WTC11 (cell line): ENCODE measurements around the gene FRYL. TPM values are rescaled to one million over a fixed set of nuclear protein-coding genes. Genes with fewer than 3 reads are reported as not detected.

ENCODE experiments used
- ATAC-seq: fragments of 200-7000 bp; cut with Tn5 transposase; 2 replicates; pipeline ENCODE4 v1.10.0; 2021; ENCODE audit warnings: mild to moderate bottlenecking, moderate library complexity
- CTCF ChIA-PET: fragments of 300-600 bp; sonication (Branson Sonifier 250); formaldehyde crosslinking; loops from one replicate; lab custom pipeline; 2021; ENCODE audit warnings: antibody characterized with exemption; lab: Charles Lee
- POLR2A ChIA-PET: fragments of 350-600 bp; sonication (Branson Sonifier 250); formaldehyde crosslinking; loops from one replicate; lab custom pipeline; 2021; ENCODE audit warnings: antibody characterized with exemption; lab: Charles Lee
- DNase-seq: peaks from one replicate; pipeline ENCODE4 v3.0.0; 2021; ENCODE audit warnings: low spot score
- H3K27ac Mint-ChIP-seq: 2 replicates; pipeline ENCODE4 v1.8.0; 2021; ENCODE audit warnings: mixed read lengths
- H3K27me3 Mint-ChIP-seq: 2 replicates; pipeline ENCODE4 v1.8.0; 2021; ENCODE audit warnings: low read depth, mild to moderate bottlenecking, moderate library complexity, mixed read lengths
- H3K36me3 Mint-ChIP-seq: 2 replicates; pipeline ENCODE4 v1.8.0; 2021; ENCODE audit warnings: mixed read lengths
- H3K4me1 Mint-ChIP-seq: 2 replicates; pipeline ENCODE4 v1.8.0; 2022; ENCODE audit warnings: mixed read lengths
- H3K4me3 Mint-ChIP-seq: 2 replicates; pipeline ENCODE4 v1.8.0; 2021; ENCODE audit warnings: mild to moderate bottlenecking, moderate library complexity, mixed read lengths
- H3K9me3 Mint-ChIP-seq: 2 replicates; pipeline ENCODE4 v1.8.0; 2021; ENCODE audit warnings: mixed read lengths
- ATF1 ChIP-seq: sonication (generic); formaldehyde crosslinking; IDR thresholded peaks from 2 replicates; pipeline ENCODE4 v1.8.1; 2023; ENCODE audit warnings: mild to moderate bottlenecking, moderate library complexity, missing genetic modification reagents
- CBFB ChIP-seq: sonication (generic); formaldehyde crosslinking; IDR thresholded peaks from 2 replicates; pipeline ENCODE4 v1.8.1; 2022; ENCODE audit warnings: mild to moderate bottlenecking, low read depth, missing genetic modification reagents
- FOXP1 ChIP-seq: sonication (generic); formaldehyde crosslinking; IDR thresholded peaks from 2 replicates; pipeline ENCODE4 v1.8.0; 2022; ENCODE audit warnings: missing genetic modification reagents, mild to moderate bottlenecking, moderate library complexity, borderline replicate concordance
- JUN ChIP-seq: sonication (generic); formaldehyde crosslinking; IDR thresholded peaks from 2 replicates; pipeline ENCODE4 v1.8.0; 2023; ENCODE audit warnings: mild to moderate bottlenecking, missing genetic modification reagents
- MXD4 ChIP-seq: fragments of 250-450 bp; sonication (Bioruptor Pico); IDR thresholded peaks from 2 replicates; pipeline ENCODE4 v1.8.0; 2021; ENCODE audit warnings: mild to moderate bottlenecking, moderate library complexity, borderline replicate concordance
- NR1H2 ChIP-seq: sonication (generic); formaldehyde crosslinking; IDR thresholded peaks from 2 replicates; pipeline ENCODE4 v1.9.0; 2021; ENCODE audit warnings: mild to moderate bottlenecking, moderate library complexity, missing genetic modification reagents
- NR3C1 ChIP-seq: sonication (generic); formaldehyde crosslinking; conservative IDR thresholded peaks from 2 replicates; pipeline ENCODE4 v1.8.1; 2023; ENCODE audit warnings: low read depth, mild to moderate bottlenecking, missing genetic modification reagents
- OVOL2 ChIP-seq: fragments of 250-450 bp; sonication (Bioruptor Pico); IDR thresholded peaks from 2 replicates; pipeline ENCODE4 v1.9.0; 2021; ENCODE audit warnings: mild to moderate bottlenecking, borderline replicate concordance
- RORB ChIP-seq: fragments of 250-450 bp; sonication (Bioruptor Pico); IDR thresholded peaks from 2 replicates; pipeline ENCODE4 v1.9.0; 2021; ENCODE audit warnings: mild to moderate bottlenecking
- SMAD4 ChIP-seq: sonication (generic); formaldehyde crosslinking; IDR thresholded peaks from 2 replicates; pipeline ENCODE4 v1.8.0; 2022; ENCODE audit warnings: mild to moderate bottlenecking, missing genetic modification reagents
- SOX15 ChIP-seq: fragments of 250-450 bp; sonication (Bioruptor Pico); IDR thresholded peaks from 2 replicates; pipeline ENCODE4 v1.9.0; 2021; ENCODE audit warnings: mild to moderate bottlenecking
- TEAD4 ChIP-seq: sonication (generic); formaldehyde crosslinking; IDR thresholded peaks from 2 replicates; pipeline ENCODE4 v1.8.0; 2022; ENCODE audit warnings: mild to moderate bottlenecking, missing genetic modification reagents
- ZBTB21 ChIP-seq: sonication (generic); formaldehyde crosslinking; IDR thresholded peaks from 2 replicates; pipeline ENCODE4 v1.8.1; 2023; ENCODE audit warnings: mild to moderate bottlenecking, missing genetic modification reagents, borderline replicate concordance
- ZNF317 ChIP-seq: sonication (generic); formaldehyde crosslinking; IDR thresholded peaks from 2 replicates; pipeline ENCODE4 v1.8.1; 2023; ENCODE audit warnings: low read depth, mild to moderate bottlenecking, moderate library complexity, missing genetic modification reagents, borderline replicate concordance
- ZNF416 ChIP-seq: fragments of 250-450 bp; sonication (Bioruptor Pico); IDR thresholded peaks from 2 replicates; pipeline ENCODE4 v1.9.0; 2021; ENCODE audit warnings: mild to moderate bottlenecking, inconsistent platforms
- ZNF671 ChIP-seq: fragments of 250-450 bp; sonication (Bioruptor Pico); IDR thresholded peaks from 2 replicates; pipeline ENCODE4 v1.8.0; 2021; ENCODE audit warnings: mild to moderate bottlenecking
- total RNA-seq: library from RNA; stranded (reverse); gene quantifications from 3 replicates; pipeline ENCODE4 v1.2.3, GENCODE V29; 2021
- TF ChIP-seq, protein P1 (sequence below): sonication (generic); formaldehyde crosslinking; IDR thresholded peaks from 2 replicates; pipeline ENCODE4 v1.8.1; 2023; ENCODE audit warnings: mild to moderate bottlenecking, missing genetic modification reagents, borderline replicate concordance
- TF ChIP-seq, protein P2 (sequence below): fragments of 250-450 bp; sonication (Bioruptor Pico); IDR thresholded peaks from 2 replicates; pipeline ENCODE4 v1.9.0; 2021; ENCODE audit warnings: mild to moderate bottlenecking, borderline replicate concordance
- TF ChIP-seq, protein P3 (sequence below): sonication (generic); formaldehyde crosslinking; IDR thresholded peaks from 2 replicates; pipeline ENCODE4 v1.8.1; 2023; ENCODE audit warnings: mild to moderate bottlenecking, missing genetic modification reagents
- TF ChIP-seq, protein P4 (sequence below): sonication (generic); formaldehyde crosslinking; IDR thresholded peaks from 2 replicates; pipeline ENCODE4 v1.8.1; 2022; ENCODE audit warnings: low read depth, missing genetic modification reagents, borderline replicate concordance
- TF ChIP-seq, protein P5 (sequence below): fragments of 250-450 bp; sonication (Bioruptor Pico); IDR thresholded peaks from 2 replicates; pipeline ENCODE4 v1.9.0; 2021; ENCODE audit warnings: moderate library complexity, mild to moderate bottlenecking, inconsistent platforms, borderline replicate concordance
- TF ChIP-seq, protein P6 (sequence below): sonication (generic); formaldehyde crosslinking; IDR thresholded peaks from 2 replicates; pipeline ENCODE4 v1.8.0; 2022; ENCODE audit warnings: mild to moderate bottlenecking, missing genetic modification reagents

FRYL gene
- total RNA-seq, 1 experiment from 2014 or later, result 38.7 TPM

DNA sequence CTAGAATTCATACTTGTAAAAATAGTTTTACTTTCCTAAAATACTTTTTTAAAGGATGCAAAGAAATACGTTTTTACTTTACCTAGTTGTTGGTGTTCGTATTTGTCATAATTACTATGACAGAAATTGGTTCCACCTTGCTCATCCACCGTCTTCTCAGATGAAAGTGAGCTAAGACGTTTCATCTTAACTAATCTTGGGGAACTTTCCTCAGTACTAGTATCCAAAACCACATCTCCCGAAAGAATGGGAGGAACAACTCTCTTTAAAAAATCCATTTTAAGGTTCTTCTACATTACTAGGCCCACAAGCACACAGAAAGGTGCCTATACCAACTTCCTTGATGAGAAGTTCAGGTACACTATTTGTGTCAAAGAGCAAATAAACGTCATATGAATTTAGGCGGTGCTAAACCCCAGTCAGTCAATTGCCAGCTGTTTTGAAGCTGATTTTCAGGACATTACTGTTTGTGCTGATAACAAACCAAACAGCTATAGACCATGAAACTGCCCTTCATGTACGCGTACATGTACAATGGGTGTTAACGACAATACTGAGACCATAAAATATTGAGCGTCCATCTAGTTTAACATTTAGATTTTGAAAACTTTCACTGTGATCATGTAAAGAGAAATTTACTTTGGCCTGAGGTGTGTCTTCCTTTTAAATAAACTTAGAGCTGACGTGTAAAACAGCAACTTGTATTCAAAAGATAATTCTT, 99.1 kb downstream of the FRYL start:
- Mint-ChIP-seq H3K9me3 (peaks cover 3% of the 10 kb centered on the region), H3K4me1 (peaks cover 3% of the 10 kb centered on the region; the same call in 1 of the 2 replicates), H3K36me3 (peaks cover 6% of the 10 kb centered on the region), H3K27ac (no peak overlapping the region; the same call in 1 of the 2 replicates), H3K27me3 (no peaks in the 10 kb centered on the region), H3K4me3 (no peak overlapping the region)
- CTCF ChIA-PET, result interaction anchor here (1.4 kb wide), 1 partner anchor 103 kb away, joined by 7 read pairs; no protein-coding TSS in a partner anchor
- POLR2A ChIA-PET, result interaction anchor here (0.6 kb wide), 1 partner anchor 13 kb away, joined by 6 read pairs; no protein-coding TSS in a partner anchor
- ATAC-seq (no peak), DNase-seq (no peak)
- no peak for TF ChIP-seq JUN (CRISPR knock-in tag)
- TF ChIP-seq, protein P1, sequence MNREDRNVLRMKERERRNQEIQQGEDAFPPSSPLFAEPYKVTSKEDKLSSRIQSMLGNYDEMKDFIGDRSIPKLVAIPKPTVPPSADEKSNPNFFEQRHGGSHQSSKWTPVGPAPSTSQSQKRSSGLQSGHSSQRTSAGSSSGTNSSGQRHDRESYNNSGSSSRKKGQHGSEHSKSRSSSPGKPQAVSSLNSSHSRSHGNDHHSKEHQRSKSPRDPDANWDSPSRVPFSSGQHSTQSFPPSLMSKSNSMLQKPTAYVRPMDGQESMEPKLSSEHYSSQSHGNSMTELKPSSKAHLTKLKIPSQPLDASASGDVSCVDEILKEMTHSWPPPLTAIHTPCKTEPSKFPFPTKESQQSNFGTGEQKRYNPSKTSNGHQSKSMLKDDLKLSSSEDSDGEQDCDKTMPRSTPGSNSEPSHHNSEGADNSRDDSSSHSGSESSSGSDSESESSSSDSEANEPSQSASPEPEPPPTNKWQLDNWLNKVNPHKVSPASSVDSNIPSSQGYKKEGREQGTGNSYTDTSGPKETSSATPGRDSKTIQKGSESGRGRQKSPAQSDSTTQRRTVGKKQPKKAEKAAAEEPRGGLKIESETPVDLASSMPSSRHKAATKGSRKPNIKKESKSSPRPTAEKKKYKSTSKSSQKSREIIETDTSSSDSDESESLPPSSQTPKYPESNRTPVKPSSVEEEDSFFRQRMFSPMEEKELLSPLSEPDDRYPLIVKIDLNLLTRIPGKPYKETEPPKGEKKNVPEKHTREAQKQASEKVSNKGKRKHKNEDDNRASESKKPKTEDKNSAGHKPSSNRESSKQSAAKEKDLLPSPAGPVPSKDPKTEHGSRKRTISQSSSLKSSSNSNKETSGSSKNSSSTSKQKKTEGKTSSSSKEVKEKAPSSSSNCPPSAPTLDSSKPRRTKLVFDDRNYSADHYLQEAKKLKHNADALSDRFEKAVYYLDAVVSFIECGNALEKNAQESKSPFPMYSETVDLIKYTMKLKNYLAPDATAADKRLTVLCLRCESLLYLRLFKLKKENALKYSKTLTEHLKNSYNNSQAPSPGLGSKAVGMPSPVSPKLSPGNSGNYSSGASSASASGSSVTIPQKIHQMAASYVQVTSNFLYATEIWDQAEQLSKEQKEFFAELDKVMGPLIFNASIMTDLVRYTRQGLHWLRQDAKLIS (CRISPR knock-in tag), result no peak
- no peak for TF ChIP-seq ZNF416
- TF ChIP-seq, protein P2, sequence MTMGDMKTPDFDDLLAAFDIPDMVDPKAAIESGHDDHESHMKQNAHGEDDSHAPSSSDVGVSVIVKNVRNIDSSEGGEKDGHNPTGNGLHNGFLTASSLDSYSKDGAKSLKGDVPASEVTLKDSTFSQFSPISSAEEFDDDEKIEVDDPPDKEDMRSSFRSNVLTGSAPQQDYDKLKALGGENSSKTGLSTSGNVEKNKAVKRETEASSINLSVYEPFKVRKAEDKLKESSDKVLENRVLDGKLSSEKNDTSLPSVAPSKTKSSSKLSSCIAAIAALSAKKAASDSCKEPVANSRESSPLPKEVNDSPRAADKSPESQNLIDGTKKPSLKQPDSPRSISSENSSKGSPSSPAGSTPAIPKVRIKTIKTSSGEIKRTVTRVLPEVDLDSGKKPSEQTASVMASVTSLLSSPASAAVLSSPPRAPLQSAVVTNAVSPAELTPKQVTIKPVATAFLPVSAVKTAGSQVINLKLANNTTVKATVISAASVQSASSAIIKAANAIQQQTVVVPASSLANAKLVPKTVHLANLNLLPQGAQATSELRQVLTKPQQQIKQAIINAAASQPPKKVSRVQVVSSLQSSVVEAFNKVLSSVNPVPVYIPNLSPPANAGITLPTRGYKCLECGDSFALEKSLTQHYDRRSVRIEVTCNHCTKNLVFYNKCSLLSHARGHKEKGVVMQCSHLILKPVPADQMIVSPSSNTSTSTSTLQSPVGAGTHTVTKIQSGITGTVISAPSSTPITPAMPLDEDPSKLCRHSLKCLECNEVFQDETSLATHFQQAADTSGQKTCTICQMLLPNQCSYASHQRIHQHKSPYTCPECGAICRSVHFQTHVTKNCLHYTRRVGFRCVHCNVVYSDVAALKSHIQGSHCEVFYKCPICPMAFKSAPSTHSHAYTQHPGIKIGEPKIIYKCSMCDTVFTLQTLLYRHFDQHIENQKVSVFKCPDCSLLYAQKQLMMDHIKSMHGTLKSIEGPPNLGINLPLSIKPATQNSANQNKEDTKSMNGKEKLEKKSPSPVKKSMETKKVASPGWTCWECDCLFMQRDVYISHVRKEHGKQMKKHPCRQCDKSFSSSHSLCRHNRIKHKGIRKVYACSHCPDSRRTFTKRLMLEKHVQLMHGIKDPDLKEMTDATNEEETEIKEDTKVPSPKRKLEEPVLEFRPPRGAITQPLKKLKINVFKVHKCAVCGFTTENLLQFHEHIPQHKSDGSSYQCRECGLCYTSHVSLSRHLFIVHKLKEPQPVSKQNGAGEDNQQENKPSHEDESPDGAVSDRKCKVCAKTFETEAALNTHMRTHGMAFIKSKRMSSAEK (CRISPR knock-in tag), result no peak
- no peak for TF ChIP-seq MXD4 (CRISPR knock-in tag)
- no peak for TF ChIP-seq FOXP1
- TF ChIP-seq SMAD4 (CRISPR knock-in tag), result no peak
- no peak for TF ChIP-seq ZNF317 (CRISPR knock-in tag)

DNA sequence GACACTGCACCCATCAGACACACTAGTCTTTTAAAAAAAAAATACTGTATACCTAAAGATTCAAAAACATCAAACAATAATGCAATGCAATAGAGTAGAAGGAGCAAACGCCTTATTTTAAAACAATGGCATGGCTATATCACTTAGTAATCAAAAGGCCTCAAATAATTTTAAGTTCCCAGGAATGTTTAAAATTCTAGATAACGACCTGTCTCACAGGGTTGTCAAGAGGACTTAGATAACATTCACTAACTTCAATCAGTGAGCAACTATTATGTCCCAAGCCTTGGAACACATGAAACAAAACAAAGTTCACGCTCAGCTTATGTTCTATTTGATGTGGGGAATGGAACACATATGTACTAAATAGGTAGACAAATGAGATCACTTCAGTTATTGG, 106.5 kb downstream of the FRYL start:
- DNase-seq (no peak), ATAC-seq (no peak)
- Mint-ChIP-seq H3K9me3 (peaks cover 16% of the 10 kb centered on the region), H3K4me1 (peaks cover 18% of the 10 kb centered on the region), H3K36me3 (peaks cover 19% of the 10 kb centered on the region), H3K27ac (no peak overlapping the region), H3K27me3 (no peaks in the 10 kb centered on the region), H3K4me3 (no peak overlapping the region)
- POLR2A ChIA-PET, result no interaction called here
- CTCF ChIA-PET, result no interaction called here
- no peak for TF ChIP-seq ZNF416
- TF ChIP-seq ZNF671 (CRISPR knock-in tag), result no peak
- TF ChIP-seq, protein P3, sequence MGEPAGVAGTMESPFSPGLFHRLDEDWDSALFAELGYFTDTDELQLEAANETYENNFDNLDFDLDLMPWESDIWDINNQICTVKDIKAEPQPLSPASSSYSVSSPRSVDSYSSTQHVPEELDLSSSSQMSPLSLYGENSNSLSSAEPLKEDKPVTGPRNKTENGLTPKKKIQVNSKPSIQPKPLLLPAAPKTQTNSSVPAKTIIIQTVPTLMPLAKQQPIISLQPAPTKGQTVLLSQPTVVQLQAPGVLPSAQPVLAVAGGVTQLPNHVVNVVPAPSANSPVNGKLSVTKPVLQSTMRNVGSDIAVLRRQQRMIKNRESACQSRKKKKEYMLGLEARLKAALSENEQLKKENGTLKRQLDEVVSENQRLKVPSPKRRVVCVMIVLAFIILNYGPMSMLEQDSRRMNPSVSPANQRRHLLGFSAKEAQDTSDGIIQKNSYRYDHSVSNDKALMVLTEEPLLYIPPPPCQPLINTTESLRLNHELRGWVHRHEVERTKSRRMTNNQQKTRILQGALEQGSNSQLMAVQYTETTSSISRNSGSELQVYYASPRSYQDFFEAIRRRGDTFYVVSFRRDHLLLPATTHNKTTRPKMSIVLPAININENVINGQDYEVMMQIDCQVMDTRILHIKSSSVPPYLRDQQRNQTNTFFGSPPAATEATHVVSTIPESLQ (CRISPR knock-in tag), result no peak
- TF ChIP-seq FOXP1, result no peak
- TF ChIP-seq, protein P4, sequence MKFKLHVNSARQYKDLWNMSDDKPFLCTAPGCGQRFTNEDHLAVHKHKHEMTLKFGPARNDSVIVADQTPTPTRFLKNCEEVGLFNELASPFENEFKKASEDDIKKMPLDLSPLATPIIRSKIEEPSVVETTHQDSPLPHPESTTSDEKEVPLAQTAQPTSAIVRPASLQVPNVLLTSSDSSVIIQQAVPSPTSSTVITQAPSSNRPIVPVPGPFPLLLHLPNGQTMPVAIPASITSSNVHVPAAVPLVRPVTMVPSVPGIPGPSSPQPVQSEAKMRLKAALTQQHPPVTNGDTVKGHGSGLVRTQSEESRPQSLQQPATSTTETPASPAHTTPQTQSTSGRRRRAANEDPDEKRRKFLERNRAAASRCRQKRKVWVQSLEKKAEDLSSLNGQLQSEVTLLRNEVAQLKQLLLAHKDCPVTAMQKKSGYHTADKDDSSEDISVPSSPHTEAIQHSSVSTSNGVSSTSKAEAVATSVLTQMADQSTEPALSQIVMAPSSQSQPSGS (CRISPR knock-in tag), result no peak
- TF ChIP-seq RORB, result no peak
- TF ChIP-seq ATF1 (CRISPR knock-in tag), result no peak
- no peak for TF ChIP-seq OVOL2
- no peak for TF ChIP-seq TEAD4 (CRISPR knock-in tag)
- no peak for TF ChIP-seq NR1H2 (CRISPR knock-in tag)
- TF ChIP-seq, protein P5, sequence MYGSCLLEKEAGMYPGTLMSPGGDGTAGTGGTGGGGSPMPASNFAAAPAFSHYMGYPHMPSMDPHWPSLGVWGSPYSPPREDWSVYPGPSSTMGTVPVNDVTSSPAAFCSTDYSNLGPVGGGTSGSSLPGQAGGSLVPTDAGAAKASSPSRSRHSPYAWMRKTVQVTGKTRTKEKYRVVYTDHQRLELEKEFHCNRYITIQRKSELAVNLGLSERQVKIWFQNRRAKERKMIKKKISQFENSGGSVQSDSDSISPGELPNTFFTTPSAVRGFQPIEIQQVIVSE (CRISPR knock-in tag), result no peak
- no peak for TF ChIP-seq CBFB
- no peak for TF ChIP-seq ZBTB21 (CRISPR knock-in tag)
- no peak for TF ChIP-seq JUN (CRISPR knock-in tag)
- no peak for TF ChIP-seq SOX15 (CRISPR knock-in tag)
- TF ChIP-seq, protein P6, sequence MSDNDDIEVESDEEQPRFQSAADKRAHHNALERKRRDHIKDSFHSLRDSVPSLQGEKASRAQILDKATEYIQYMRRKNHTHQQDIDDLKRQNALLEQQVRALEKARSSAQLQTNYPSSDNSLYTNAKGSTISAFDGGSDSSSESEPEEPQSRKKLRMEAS (CRISPR knock-in tag), result no peak
- no peak for TF ChIP-seq NR3C1 (CRISPR knock-in tag)
